HEK293T (cell line): Measurements from ENCODE around the gene FBXO10.

Experiments used
- ARNT ChIP-seq: fragments of 450-650 bp; IDR thresholded peaks from 2 replicates; pipeline ENCODE4 v1.6.1; 2017; ENCODE audit warnings: mild to moderate bottlenecking
- BHLHE40 ChIP-seq: fragments of 450-650 bp; IDR thresholded peaks from 2 replicates; pipeline ENCODE4 v1.6.1; 2016; ENCODE audit warnings: mild to moderate bottlenecking, moderate library complexity, borderline replicate concordance
- CTBP1 ChIP-seq: fragments of 450-650 bp; IDR thresholded peaks from 2 replicates; pipeline ENCODE4 v1.6.1; 2016; ENCODE audit warnings: borderline replicate concordance
- FOXM1 ChIP-seq: fragments of 450-650 bp; IDR thresholded peaks from 2 replicates; pipeline ENCODE4 v1.6.1; 2017; ENCODE audit warnings: mild to moderate bottlenecking, borderline replicate concordance
- L3MBTL2 ChIP-seq: fragments of 450-650 bp; conservative IDR thresholded peaks from 2 replicates; pipeline ENCODE4 v1.6.1; 2016; ENCODE audit warnings: mild to moderate bottlenecking
- LEF1 ChIP-seq: fragments of 450-650 bp; IDR thresholded peaks from 2 replicates; pipeline ENCODE4 v1.6.1; 2017; ENCODE audit warnings: mild to moderate bottlenecking, borderline replicate concordance
- NFRKB ChIP-seq: fragments of 450-650 bp; IDR thresholded peaks from 2 replicates; pipeline ENCODE4 v1.6.1; 2016; ENCODE audit warnings: mild to moderate bottlenecking, moderate library complexity
- SP1 ChIP-seq: fragments of 450-650 bp; IDR thresholded peaks from 2 replicates; pipeline ENCODE4 v1.6.1; 2017
- SUZ12 ChIP-seq: fragments of 450-650 bp; IDR thresholded peaks from 2 replicates; pipeline ENCODE4 v1.6.1; 2016; ENCODE audit warnings: mild to moderate bottlenecking
- TARDBP ChIP-seq: fragments of 450-650 bp; IDR thresholded peaks from 2 replicates; pipeline ENCODE4 v1.6.1; 2016
- TF ChIP-seq, protein P1 (sequence below): fragments of 450-650 bp; IDR thresholded peaks from 2 replicates; pipeline ENCODE4 v1.6.1; 2016

DNA sequence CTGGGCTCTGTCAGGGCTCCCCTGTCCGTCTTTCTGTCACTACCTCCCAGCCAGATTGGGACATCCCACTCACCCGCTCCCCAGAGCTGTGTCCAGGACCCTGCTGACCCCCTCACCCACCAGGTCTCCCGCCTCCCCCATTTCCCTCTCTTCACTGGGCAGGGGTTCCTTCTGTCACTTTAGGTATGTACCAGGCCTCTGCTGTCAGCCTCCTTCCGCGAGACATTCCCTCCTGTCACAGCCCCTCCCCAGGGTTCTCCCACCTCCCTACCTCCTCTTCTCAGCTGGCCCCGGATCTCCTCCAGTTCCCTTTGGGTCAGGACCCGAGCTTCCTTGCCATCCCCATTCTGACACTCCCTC, 89.9 kb downstream of the FBXO10 start:
- no peak for TF ChIP-seq SP1
- TF ChIP-seq FOXM1 = no peak
- TF ChIP-seq NFRKB = no peak
- TF ChIP-seq L3MBTL2 = no peak
- no peak for TF ChIP-seq LEF1
- no peak for TF ChIP-seq BHLHE40
- no peak for TF ChIP-seq CTBP1
- no peak for TF ChIP-seq SUZ12
- TF ChIP-seq, protein P1, sequence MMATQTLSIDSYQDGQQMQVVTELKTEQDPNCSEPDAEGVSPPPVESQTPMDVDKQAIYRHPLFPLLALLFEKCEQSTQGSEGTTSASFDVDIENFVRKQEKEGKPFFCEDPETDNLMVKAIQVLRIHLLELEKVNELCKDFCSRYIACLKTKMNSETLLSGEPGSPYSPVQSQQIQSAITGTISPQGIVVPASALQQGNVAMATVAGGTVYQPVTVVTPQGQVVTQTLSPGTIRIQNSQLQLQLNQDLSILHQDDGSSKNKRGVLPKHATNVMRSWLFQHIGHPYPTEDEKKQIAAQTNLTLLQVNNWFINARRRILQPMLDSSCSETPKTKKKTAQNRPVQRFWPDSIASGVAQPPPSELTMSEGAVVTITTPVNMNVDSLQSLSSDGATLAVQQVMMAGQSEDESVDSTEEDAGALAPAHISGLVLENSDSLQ = no peak
- no peak for TF ChIP-seq TARDBP
- TF ChIP-seq ARNT = no peak
